22Rv1 (cell line): Measurements from ENCODE around the gene OR4K5.
A peak's percentile ranks its signal among the peaks of the same experiment; 100 is the strongest.
"Not testable (repeated sequence)": the region's sequence is repeated elsewhere in the genome, so short reads cannot be mapped to it uniquely, and the experiment has no call there.

Experiments used
- H3K27ac ChIP-seq: fragments of 450-650 bp; 2 replicates; pipeline ENCODE4 v1.5.1; 2017
- ZFX ChIP-seq: fragments of 450-650 bp; IDR thresholded peaks from 2 replicates; pipeline ENCODE4 v1.6.1; 2017; ENCODE audit warnings: antibody characterized with exemption, borderline replicate concordance
- TF ChIP-seq, protein P1 (sequence below): fragments of 450-650 bp; IDR thresholded peaks from 2 replicates; pipeline ENCODE4 v1.5.1; 2017; ENCODE audit warnings: mild to moderate bottlenecking

The OR4K5 gene

GRCh38 chr14:19947413-19948090, 27.1 kb downstream of the OR4K5 start:
- TF ChIP-seq ZFX, result no peak
- TF ChIP-seq, protein P1, sequence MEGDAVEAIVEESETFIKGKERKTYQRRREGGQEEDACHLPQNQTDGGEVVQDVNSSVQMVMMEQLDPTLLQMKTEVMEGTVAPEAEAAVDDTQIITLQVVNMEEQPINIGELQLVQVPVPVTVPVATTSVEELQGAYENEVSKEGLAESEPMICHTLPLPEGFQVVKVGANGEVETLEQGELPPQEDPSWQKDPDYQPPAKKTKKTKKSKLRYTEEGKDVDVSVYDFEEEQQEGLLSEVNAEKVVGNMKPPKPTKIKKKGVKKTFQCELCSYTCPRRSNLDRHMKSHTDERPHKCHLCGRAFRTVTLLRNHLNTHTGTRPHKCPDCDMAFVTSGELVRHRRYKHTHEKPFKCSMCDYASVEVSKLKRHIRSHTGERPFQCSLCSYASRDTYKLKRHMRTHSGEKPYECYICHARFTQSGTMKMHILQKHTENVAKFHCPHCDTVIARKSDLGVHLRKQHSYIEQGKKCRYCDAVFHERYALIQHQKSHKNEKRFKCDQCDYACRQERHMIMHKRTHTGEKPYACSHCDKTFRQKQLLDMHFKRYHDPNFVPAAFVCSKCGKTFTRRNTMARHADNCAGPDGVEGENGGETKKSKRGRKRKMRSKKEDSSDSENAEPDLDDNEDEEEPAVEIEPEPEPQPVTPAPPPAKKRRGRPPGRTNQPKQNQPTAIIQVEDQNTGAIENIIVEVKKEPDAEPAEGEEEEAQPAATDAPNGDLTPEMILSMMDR, result 0 out of 2 replicates have a peak, but pooled peaks have one; percentile 8
- no peak overlapping the region for H3K27ac ChIP-seq

DNA sequence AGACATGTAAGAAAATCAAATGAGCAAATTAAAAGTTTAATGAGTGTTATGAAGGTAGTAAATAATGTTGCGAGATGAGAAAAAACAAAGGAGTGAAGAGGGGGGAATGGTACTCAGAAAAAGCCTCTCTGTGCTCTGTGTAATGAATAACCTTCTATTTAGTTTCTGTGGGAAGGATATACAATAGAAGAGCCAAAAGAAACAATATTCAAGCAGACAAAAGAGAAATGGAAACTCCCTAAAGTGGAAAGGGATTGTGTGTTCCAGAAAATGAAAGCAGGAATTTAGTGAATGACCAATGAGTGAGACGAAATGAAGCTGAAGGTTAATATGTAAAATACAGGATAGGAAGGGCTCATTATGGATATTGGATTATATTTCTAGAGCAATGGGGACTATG, 28.8 kb downstream of the OR4K5 start:
- TF ChIP-seq, protein P1, result no peak
- no peak for TF ChIP-seq ZFX
- H3K27ac ChIP-seq, result no peak overlapping the region

DNA sequence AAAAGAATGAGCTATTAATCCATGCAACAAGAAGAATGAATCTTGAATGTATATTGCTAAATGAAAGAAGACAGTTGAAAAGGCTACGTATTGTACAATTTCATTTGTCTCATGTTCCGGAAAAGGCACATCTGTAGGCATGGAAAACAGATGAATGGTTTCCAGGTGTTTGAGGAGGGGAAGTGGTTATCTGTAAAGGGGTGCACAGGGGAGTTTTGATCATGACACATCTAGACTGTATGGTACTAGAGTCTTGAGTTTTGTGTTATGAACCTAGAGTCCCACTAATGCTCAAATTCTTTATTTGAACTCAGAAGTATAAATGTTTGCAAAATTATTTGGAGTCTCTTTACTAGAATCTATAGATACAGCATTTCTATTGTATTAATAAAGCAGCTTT, 49.3 kb downstream of the OR4K5 start:
- not testable (repeated sequence) for H3K27ac ChIP-seq
